K562 (cell line): Measurements from ENCODE around the gene CCNJL. TPM values are rescaled to one million over a fixed set of nuclear protein-coding genes. Genes with fewer than 3 reads are reported as not detected.

Source experiments
- NCOA2 ChIP-seq, 2 experiments: fragments of 450-650 bp; IDR thresholded peaks; 2 replicates each; pipeline ENCODE4 v1.6.1; 2018; ENCODE audit warnings: mild to moderate bottlenecking in 2 of 2, moderate library complexity in 1 of 2; ENCODE audit not compliant: partially characterized antibody in 2 of 2
- polyA plus RNA-seq, 8 experiments: library from polyadenylated mRNA; depleted of rRNA in 4 of 8; stranded (reverse) in 5 of 8; unstranded in 3 of 8; fragments of >200 nt; fragmentation: Nextera tagmentation in 2 of 8; fragmentation: Illumina TruSeq in 1 of 8; extraction: Ambion mirVana in 2 of 8; extraction: Trizol in 1 of 8; gene quantifications; 2 replicates each; pipeline versions ENCODE4 v1.2.1 to v1.2.3, GENCODE V29; 2011 to 2014; ENCODE audit warnings: inconsistent platforms in 1 of 8, missing spikeins in 1 of 8
- total RNA-seq, 7 experiments: library from RNA; depleted of rRNA in 6 of 7; stranded (reverse); fragments of >200 nt in 6 of 7; fragmentation: Illumina TruSeq in 2 of 7; extraction: Trizol in 2 of 7; gene quantifications; 2 replicates each; pipeline versions ENCODE4 v1.2.1 to v1.2.3, GENCODE V29; 2011 to 2021; ENCODE audit warnings: low replicate concordance in 1 of 7
- TF ChIP-seq, protein P1 (sequence below): fragments of 450-650 bp; IDR thresholded peaks from 2 replicates; pipeline ENCODE4 v1.6.1; 2018; ENCODE audit not compliant: partially characterized antibody
- TF ChIP-seq, protein P2 (sequence below): fragments of 250-450 bp; sonication (Bioruptor Pico); IDR thresholded peaks from 2 replicates; pipeline ENCODE4 v1.4.0; 2020; ENCODE audit warnings: mild to moderate bottlenecking, moderate library complexity, borderline replicate concordance
- TF ChIP-seq, protein P3 (sequence below): IDR thresholded peaks from 2 replicates; pipeline ENCODE4 v1.6.1; 2014; ENCODE audit warnings: antibody characterized with exemption

The CCNJL gene
- total and polyA plus RNA-seq, 9 of the 15 experiments (the other 6 are each of a cell fraction or from before 2014, with no cell fraction given) = 0.04 TPM; not detected in 8

DNA sequence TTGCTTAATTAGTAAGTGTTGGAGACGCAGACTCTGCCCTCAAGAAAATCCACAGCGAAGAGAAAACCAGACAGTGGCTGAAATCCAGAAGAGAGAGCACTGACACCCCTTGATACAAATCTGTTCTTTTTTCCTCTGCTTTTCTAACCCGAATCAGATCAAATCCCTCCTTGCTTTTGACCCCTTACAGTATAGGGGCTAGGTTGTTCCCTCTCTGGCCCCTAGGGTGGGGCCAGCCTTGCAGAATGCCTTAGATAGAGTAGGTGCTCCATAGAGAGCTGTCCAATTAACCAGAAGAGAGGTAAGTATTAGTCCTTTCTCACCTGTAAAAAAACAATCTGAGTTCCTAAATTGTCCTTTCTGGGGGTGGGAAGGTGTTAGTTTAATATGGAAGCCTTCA lies 47.9 kb upstream of the CCNJL start (continued):
- TF ChIP-seq, protein P1, sequence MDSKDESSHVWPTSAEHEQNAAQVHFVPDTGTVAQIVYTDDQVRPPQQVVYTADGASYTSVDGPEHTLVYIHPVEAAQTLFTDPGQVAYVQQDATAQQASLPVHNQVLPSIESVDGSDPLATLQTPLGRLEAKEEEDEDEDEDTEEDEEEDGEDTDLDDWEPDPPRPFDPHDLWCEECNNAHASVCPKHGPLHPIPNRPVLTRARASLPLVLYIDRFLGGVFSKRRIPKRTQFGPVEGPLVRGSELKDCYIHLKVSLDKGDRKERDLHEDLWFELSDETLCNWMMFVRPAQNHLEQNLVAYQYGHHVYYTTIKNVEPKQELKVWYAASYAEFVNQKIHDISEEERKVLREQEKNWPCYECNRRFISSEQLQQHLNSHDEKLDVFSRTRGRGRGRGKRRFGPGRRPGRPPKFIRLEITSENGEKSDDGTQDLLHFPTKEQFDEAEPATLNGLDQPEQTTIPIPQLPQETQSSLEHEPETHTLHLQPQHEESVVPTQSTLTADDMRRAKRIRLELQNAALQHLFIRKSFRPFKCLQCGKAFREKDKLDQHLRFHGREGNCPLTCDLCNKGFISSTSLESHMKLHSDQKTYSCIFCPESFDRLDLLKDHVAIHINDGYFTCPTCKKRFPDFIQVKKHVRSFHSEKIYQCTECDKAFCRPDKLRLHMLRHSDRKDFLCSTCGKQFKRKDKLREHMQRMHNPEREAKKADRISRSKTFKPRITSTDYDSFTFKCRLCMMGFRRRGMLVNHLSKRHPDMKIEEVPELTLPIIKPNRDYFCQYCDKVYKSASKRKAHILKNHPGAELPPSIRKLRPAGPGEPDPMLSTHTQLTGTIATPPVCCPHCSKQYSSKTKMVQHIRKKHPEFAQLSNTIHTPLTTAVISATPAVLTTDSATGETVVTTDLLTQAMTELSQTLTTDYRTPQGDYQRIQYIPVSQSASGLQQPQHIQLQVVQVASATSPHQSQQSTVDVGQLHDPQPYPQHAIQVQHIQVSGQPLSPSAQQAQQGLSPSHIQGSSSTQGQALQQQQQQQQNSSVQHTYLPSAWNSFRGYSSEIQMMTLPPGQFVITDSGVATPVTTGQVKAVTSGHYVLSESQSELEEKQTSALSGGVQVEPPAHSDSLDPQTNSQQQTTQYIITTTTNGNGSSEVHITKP = no peak
- TF ChIP-seq, protein P2, sequence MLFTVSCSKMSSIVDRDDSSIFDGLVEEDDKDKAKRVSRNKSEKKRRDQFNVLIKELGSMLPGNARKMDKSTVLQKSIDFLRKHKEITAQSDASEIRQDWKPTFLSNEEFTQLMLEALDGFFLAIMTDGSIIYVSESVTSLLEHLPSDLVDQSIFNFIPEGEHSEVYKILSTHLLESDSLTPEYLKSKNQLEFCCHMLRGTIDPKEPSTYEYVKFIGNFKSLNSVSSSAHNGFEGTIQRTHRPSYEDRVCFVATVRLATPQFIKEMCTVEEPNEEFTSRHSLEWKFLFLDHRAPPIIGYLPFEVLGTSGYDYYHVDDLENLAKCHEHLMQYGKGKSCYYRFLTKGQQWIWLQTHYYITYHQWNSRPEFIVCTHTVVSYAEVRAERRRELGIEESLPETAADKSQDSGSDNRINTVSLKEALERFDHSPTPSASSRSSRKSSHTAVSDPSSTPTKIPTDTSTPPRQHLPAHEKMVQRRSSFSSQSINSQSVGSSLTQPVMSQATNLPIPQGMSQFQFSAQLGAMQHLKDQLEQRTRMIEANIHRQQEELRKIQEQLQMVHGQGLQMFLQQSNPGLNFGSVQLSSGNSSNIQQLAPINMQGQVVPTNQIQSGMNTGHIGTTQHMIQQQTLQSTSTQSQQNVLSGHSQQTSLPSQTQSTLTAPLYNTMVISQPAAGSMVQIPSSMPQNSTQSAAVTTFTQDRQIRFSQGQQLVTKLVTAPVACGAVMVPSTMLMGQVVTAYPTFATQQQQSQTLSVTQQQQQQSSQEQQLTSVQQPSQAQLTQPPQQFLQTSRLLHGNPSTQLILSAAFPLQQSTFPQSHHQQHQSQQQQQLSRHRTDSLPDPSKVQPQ = no peak
- no peak for TF ChIP-seq NCOA2 (IDR thresholded peaks at IDR 0.05; ENCODE audit: partially characterized antibody in 2 of 2)
- TF ChIP-seq, protein P3, sequence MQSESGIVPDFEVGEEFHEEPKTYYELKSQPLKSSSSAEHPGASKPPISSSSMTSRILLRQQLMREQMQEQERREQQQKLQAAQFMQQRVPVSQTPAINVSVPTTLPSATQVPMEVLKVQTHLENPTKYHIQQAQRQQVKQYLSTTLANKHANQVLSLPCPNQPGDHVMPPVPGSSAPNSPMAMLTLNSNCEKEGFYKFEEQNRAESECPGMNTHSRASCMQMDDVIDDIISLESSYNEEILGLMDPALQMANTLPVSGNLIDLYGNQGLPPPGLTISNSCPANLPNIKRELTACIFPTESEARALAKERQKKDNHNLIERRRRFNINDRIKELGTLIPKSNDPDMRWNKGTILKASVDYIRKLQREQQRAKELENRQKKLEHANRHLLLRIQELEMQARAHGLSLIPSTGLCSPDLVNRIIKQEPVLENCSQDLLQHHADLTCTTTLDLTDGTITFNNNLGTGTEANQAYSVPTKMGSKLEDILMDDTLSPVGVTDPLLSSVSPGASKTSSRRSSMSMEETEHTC = no peak
